ENCODE measurements around the gene ITGB4.

ITGB4 gene

DNA sequence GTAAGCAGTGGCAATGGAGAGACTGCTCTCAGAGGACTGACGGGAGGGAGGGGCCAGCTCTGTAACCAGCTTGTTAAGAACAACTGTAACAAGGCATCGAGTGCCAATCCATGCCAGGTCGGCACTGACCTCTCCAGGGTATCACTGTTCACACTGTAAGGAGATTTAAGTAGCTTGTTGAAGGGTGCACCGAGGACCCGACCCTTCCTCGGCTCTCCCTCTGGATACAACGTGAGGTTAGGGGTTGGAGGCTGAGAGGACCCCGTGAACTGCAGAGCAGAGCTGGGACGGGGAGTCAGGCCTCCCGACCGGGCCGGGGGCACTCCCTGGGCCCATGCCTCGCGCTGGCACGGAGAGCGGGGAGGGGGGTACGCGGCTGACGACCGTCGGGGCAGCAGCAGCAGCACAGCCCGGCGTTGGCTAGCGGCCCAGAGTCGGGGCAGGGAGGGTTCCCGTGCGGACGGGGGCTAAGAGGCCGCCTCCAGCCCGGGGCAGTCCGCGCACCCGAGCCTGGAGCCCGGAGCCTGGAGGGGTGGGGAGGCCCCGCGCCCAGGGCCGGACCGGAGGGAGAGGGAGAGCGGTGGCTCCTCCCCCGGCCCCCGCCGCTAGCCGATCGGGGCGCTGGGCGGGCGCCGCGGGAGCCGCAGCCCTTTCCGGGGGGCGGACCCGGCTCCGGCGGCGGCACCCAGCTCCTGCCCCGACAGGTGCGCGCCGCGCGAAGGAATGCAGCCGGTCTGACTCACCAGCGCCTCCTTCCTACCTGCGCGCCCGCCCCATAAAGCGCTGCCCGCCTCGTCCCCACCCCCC is at the start of gene ITGB4:
Gene ITGB4 (plus strand): TSS at position 804 of the 807 bp plus-strand sequence. CDS start 3,245 bp downstream, outside the sequence.
- DNase-seq, result peak; percentile 55 to 71

DNA sequence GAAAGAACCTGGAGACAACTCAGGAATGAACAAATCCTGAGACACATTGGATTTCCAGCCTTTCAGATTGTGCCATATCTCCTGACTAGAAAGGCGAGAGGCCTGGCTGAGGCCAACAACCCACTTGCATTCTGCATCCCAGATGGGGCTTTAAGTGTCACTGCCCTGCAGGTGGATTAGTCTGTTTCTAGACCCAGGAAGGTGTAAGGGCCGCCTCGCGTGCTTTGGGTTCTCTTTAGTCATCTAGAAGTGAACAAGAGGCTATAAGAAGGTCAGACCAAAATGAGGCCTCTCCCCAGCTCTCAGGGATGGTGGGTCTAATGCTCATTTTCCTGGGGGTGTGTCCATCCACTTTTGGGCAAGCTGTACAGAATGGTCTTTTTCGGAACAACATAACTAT is 49.2 kb upstream of the ITGB4 start:
- DNase-seq, result no peak

DNA sequence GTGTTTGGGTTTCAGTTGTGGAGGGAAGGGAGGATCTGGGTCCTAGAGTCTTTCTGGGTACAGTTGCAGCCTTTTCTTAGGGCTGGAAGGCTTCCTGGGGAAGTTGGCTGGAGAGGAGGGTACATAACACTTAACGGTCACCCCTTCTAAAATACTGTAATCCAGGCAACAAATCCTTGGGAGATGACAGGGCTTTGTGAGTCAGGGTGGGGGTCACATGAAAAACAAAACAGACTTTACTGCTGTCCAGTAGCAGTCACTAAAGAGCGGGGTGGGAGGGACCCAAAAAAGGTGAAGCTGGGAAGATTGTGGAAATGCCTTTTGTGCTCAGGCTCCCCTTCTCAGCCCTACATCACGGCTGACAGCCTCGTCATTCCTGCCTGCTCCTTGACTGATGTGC is 47.8 kb upstream of the ITGB4 start:
- no peak for DNase-seq

DNA sequence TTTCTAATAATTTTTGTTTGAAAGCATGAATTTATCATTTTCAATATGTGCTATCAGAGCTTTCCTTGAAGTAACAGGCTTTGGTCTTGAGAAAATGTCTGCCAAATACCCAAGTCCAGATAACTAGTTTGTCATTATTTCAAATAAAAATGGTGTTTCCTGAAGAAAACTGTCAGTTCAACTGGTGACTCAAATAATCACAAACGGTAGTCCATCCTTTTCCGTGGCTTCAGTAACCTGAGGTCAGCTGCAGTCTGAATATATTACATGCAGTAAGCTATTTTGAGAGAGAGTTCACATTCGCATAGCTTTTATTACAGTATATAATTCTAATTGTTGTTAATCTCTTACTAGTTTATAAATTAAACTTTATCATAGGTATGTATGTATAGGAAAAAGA is 44.8 kb upstream of the ITGB4 start:
- DNase-seq, result no peak

DNA sequence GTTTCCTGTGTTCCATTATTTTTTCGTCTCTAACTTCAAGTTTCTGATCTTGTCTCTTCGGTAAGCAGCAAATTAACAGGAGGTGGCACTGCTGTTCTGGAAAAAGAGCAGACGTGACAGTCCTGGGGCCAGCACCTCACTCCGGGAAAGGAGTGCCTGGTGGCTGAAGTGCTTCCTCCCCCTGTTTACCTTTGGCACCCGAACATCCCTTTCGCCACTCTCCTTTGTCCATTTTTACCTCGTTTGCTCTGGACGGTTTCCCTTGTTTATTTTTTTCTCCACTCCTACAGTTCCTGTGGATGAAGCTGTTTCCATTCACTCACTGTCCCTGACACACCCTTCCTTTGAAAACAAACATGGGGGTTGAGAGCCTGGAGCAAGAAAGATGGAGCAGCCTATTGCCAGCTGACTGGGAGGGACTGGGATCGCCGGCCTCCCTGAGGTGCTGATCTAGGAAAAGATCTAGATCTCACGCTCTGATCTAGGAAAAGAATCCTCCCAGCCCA is 41.5 kb upstream of the ITGB4 start:
- no peak for DNase-seq

DNA sequence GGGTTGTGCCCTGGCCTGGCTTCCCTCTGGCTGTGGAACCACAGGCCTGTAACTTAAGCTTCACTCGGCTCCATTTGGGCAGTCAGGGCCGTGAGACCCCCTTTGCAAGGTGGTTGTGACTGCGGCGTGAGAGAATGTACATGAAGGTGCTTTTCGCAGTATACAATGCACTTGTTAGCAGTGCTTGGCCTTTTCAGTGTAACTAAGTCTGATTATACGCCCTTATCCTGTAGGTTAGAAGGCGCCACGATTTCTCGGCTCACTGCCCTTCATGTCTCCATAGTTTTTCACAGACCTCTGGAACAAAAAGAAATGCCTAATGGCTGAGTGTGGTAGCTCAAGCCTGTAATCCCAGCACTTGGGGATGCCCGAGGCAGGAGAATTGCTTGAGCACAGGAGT is 40.8 kb upstream of the ITGB4 start:
- no peak for DNase-seq

DNA sequence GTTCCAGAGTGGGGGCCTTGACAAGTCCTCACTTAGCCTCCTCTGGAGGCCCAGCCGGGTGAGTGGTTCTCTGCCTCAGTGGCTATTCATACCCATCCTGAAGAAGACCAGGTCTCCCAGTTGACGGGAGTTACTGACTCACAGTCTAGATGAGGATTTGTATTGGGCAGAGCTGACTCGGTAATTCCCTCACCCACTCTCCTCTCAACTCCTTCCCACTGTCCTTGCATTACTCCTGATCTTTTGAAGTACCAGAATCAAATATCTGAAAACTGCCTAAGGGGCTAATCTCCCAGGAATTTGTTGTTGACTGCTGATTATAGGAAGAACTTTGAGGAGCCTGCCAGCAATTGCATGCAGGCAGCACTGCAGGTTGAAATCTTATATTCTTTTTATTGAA is 40.0 kb upstream of the ITGB4 start:
- no peak for DNase-seq

DNA sequence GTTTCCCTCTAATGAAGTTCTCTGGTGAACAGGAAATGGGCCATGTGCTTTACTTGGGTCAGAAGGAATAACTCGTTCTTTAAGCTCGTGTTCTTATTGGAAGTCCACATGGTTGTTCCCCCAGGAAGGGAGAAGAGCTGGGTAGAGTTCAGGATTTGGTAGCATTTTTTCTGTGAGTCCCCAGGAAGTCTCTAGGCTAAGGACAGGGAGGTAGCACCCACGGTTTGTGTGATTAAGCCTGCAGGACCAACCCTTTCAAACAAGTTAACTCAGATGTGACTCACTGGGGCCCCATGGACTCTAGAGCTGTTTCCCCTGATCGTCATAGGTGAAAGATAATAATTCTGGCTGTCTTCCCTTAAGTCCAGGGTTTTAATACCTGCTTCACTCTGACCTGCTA is 37.7 kb upstream of the ITGB4 start:
- no peak for DNase-seq

DNA sequence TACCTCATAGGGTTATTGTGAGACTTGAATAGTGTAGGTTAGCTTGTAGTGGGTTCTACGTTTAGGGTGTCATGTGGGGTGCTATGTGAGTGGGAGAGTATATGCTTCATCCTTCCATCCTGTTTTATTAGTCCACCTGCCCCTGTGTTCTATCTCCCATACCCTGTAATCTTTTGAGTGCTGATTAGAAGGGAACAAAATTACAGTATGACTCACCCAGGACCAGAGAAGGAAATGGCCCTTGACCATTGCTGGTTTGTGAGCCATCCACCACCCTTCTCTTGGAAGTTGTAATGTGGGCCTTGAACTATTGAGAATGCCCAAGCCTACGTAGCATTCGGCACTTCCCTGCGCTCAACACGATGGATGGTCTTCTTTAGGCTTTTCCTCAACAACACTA is 37.0 kb upstream of the ITGB4 start:
- no peak for DNase-seq

DNA sequence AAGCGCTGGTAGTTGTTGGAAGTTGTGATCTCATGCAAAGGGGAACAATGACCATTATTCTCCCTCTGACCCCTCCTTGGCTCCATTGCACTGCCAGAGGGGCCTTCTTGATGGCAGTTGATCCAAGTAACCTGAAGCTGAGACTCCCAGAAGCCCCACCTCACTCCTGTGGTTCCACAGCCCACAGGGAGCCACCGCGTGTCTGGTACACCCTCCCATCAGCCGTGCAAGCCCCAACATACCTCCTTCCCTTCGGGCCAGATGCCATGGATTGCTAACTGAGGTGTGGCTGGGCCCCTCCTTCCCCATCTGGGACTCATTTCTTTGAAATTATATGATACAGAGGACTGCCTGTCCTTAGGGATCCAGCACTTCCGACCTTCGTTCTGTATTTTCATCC is 36.3 kb upstream of the ITGB4 start:
- no peak for DNase-seq

DNA sequence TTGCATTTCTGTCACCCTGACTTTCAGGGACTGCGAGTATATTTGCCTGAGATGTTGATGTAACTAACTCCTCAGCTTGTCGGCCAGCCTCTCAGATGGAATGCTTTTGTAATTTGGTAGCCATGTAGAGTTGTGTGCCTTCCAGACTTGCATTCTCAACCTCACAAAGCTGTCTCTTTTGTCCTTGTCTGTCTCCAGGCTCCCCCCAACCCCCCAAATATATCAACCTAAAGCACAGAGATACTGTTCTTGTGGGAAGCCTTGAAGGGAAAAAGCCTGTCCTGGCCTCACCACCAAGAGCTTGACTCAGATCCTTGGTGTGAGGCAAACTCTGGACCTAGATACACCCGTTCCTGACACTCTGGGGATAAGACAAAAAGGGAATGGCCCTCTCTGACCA is 35.8 kb upstream of the ITGB4 start:
- no peak for DNase-seq

DNA sequence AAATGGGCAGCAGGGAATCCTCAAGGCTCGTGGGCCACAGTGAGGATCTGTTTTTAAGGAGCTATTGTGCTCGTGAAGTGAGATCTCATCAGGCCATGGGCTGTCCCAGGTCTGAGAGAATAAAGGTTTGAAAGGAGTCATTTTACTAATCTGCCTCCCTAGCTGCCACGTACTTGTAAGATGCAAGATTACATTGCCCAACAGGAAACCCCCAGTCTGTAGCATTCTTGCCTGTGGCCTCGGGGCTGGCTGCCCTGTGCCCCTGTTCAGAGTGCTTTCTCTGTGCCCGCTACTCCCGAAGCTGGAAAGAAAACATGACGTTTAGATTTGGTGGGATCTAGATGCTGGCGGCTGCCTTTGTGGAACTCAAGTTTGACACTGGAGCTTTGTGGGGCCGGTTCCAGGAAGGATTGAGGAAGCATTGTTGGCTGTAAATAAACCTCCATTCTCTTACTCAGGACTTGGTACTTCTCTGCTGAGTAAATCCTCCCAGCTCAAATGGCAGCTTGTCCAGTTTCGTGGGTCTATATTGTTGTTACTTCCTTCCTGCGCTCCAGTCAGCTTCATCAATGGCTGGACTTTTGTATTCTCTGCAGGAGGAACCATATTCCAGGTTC is 32.9 kb upstream of the ITGB4 start:
- DNase-seq, result peak in 1 of 2 donors; percentile 23

DNA sequence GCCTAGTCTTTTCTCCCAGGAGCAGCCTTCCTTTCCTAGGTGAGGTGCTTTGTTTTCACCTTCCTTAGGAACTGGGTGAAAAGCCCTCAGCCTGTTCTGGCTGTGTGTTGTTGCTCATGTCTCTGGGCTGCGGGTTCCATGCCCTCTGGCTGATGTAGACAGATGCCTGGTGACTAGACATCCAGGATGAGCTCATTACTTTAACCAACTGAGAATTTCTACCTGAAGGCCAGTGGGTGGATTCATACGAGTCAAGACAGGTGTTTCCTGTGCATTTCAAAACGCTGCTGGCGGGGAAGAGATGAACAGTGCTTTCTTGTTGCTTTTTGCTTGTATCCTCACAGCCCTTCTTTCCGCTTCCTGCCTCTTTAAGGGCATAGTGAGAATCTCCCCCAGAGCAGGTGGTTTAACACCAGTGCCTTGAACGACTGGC is 31.8 kb upstream of the ITGB4 start:
- peak; percentile 52 to 59 for DNase-seq

DNA sequence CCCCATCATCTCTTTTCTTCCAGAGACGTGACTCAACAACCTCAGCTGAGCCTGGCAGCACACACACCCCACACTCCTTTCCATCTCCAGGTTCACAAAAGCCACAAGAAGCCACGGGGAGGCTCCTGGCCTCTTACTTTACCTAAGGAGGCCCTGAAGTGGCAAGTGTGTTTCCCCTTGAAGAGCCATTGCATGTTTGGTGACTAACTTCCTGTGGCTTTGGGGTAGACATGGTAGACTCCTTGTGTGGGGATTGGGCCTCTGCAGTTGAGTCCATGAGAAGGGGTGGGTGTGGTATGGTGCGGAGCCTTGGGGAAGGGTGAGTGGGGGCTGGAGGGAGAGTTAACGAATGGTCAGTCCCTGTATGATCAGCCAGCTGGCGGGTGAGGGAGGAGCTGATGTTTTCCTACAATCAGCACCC is 29.9 kb upstream of the ITGB4 start:
- no peak for DNase-seq

DNA sequence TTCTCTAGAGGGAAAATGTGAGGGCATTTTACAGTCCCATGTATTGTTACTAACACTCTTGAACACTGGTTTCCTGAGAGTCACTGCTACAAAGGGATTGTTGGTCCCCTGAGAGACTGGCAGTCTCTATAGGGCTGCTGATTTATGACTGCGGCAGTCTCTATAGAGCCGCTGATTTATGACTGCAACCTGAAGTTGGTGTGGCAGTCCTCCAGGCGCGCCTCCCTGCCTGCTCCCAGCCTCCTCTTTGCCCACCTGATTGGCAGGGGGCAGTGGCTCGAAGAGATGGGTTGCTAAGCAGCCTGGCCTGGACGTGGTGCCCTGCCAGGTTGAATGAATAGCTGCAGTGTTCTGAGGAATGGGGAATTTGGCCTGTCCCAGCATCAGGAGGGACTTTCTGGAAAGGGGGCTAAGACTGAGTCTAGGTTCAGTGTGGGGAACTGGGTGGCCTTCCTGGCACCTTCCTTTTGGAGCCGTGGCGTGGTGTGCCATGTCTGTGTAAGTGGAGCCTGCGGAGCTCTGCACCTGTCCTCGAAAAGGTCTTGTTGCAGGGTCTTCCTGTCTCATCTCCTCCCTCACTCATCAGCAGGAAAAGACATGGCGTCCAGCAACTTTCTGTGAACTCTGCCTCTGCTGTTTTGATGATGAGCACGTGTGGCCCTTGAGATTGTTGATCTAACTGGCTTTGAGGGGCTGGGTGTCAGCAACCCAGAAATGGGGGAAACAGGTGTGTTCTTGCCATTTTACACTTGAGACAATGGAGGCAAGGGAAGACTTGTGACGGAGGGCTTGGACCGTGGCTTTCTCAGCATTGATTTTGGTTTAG is 29.2 kb upstream of the ITGB4 start:
- no peak for DNase-seq

DNA sequence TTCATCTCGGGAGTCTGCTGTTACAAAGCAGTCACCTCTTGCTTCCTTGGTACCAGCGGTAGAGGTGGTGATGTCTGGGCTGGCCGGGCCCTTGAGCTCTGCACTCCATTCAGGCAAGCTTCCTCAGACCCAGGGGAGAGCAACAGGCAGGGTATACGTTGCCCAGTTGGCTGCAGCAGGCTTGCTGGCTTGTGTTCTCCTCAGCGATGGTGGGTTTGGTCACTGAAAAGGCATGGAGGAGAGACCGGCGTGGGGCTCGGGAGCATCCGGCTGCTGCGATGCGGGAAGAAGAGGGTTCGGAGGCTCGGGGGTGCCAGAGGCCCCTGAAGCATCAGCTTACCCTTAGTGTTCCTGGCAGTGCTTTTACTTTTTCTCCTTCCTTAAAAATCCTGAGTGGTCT is 28.3 kb upstream of the ITGB4 start:
- DNase-seq, result no peak

DNA sequence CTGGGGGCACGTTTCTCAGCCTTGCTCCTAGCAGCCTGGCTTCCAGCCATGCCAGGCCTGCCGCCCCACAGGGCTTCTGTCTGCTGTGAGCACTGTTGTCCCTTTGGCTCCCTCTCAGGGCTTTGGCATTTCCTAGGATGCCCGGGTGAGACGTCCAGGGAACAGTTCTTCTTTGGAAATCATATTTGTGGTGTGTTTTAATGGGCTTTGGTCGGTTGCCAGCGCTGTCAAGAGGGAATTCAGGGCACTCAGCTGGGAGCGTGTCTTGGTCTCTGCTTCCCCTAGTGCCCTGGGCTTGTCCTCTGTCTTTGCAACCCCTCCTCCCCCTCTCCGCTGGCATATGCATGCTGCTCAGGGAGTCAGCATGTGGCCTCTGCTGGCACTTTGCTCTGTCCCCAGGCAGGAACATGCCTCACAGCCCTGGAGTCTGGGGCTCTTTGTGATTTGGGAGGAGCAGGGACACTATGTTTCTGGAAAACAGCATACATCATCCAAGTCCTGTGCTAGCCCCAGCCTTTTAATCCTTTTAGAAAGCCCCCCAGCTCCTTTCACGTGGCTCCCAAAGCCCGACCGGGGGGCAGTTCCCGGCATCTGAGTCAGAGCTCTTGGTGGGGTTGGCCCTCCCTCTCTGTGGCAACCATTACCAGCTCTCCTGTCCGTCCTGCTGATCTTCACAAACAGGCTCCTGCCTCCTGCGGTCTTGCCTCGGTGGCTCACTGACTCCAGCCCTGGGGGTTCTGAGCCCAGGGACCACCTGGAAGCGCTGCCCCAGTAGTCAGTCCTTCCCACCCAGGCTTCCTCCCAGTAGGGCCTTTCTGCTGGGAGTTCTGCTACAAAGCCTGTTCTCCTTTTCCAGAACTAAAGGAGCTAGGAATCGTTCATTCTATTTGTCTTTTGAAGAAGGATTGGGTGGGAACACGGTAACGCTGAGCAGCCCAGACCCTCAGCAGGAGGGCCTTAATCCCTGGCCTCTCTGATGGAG is 27.5 kb upstream of the ITGB4 start:
- no peak for DNase-seq

DNA sequence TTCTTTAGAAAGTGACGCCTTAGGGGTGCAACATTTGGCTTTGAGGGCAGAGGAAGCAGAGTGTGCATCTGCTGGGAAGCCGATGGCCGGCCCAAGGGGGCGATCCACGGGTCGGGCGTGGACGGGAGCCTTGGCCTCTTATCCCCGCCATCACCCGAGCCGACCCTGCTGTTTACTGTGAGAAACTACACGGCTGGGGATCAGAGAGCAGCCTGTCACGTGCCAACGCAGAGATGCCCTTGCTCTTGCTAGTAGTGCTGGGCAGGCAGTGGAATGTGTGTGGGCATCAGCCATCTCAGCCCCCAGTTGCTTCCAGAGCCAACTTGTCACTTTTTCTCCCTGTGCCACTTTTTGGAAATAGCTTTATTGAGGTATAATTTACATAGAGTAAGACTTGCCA is 26.7 kb upstream of the ITGB4 start:
- DNase-seq, result no peak

DNA sequence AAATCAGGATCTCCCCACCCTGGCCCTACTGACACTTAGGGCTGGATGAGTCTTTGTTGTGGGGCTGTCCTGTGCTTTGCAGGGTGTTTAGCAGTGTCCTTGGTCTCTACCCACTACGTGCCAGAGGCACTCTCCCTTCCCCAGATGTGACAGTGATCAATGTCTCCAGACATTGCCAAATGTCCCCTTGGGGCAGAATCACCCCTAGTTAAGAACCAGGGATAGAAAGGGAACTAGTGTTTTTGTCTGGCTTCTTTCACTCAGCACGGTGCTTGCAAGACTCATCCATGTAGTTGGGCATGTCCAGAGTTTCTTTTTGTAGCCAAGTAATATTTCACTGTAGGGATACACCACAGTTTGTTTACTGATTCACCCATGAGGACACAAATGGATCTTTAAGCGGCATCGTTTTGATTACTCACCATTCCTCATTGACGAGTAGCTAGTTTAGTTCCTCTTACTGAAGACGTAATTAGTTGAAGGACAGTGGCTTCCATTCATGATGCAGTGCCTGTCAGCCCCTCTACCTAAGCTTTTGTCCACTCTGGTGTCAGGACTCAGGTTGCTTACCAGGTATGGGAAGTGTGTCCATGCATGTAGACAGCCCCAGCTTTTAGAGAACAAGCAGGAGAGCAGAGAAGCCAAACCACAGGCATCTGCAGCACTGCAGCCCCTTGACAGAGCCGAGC is 26.0 kb upstream of the ITGB4 start:
- DNase-seq, result no peak

DNA sequence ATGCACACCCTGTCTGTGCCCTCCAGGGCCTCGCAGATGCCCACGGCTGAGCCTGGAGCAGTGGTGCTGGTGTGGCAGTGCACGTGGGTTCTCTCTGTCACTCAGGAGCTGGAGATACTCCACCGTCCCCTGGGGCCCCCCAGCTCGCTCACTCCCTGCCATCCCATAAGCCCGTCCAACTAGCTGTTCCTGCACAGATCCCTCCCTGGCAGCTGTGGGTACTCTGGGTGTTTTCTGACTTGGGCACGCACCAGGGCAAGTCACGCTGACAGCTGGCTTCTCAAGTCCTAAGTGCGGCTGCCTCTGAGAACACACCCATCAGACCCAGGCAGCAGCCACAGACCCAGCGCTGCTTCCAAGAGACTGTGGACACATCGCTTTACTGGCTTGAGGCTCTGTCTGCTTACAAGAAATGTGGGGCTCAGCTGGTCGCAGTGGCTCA is 25.4 kb upstream of the ITGB4 start:
- no peak for DNase-seq

DNA sequence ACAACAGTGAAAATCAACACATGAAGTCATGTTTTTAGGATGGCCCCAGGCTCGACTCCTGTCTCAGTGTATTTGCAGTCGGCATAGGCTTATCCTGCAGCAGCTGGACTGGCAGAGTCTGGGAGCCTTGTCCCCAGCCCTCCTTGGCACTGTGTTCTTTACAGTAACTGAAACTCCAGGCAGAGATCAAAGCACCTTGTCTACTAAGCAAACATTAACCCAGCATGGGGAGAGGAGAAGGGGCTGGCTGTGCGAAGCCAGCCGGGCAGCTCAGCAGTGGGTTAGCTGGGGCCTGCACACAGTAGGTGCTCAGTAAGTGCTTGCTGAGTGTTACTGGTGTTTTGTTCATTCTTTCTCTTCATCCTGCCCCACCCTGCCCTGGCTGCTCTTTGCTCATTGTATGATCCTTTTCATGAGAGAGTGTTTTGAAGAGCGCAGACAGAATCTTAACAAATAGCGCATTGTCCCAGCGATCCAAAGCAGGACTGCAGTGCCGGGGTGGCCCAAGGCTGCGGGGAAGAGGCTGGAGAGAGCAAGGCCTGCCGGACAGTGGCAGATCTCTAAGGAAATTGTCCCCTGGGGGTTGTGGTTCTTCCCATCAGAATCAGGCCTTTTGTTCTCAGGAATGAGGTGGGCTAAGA is 23.5 kb upstream of the ITGB4 start:
- no peak for DNase-seq
